HL-60 (cell line): ENCODE measurements around the gene DNAJC30.

ENCODE experiments used
- DNase-seq, 2 experiments: peaks; one replicate each; pipeline ENCODE4 v3.0.0-alpha.2; 2010 to 2020; ENCODE audit warnings: low read depth in 1 of 2, low spot score in 1 of 2
- H3K27ac ChIP-seq: fragments of 250-450 bp; sonication (Bioruptor Pico); replicated peaks from 2 replicates; pipeline ENCODE4 v1.5.1; 2020; ENCODE audit warnings: mild to moderate bottlenecking, moderate library complexity
- H3K27me3 ChIP-seq: fragments of 250-450 bp; sonication (Bioruptor Pico); 2 replicates; pipeline ENCODE4 v1.5.1; 2021; ENCODE audit warnings: mild to moderate bottlenecking, moderate library complexity; ENCODE audit not compliant: insufficient read depth, poor library complexity, severe bottlenecking
- H3K4me3 ChIP-seq: replicated peaks from 2 replicates; pipeline ENCODE4 v1.5.1; 2011; ENCODE audit warnings: mild to moderate bottlenecking, control low read depth, low read length; ENCODE audit not compliant: insufficient read depth
- CTCF ChIP-seq: IDR thresholded peaks from one replicate; pipeline ENCODE4 v1.5.1; 2011; ENCODE audit warnings: low read length, control low read depth, inconsistent platforms; ENCODE audit not compliant: insufficient read depth
- GABPA ChIP-seq: IDR thresholded peaks from 2 replicates; pipeline ENCODE4 v1.6.1; 2012; ENCODE audit warnings: low read depth
- POLR2AphosphoS5 ChIP-seq: IDR thresholded peaks from 2 replicates; pipeline ENCODE4 v1.6.1; 2012; ENCODE audit warnings: low read depth
- REST ChIP-seq: IDR thresholded peaks from 2 replicates; pipeline ENCODE4 v1.6.1; 2012; ENCODE audit warnings: low read depth; ENCODE audit not compliant: insufficient replicate concordance
- SPI1 ChIP-seq: IDR thresholded peaks from 2 replicates; pipeline ENCODE4 v1.6.1; 2012; ENCODE audit warnings: low read depth, mild to moderate bottlenecking, borderline replicate concordance

The DNAJC30 gene

GRCh38 chr7:73719806-73720169 lies 36.5 kb upstream of the DNAJC30 start:
- Histone ChIP-seq H3K4me3 (peak overlapping the region; percentile 41), H3K27ac (no peak overlapping the region), H3K27me3 (no peaks in the 10 kb centered on the region)
- no peak for TF ChIP-seq SPI1
- peak in 1 of 2 experiments; percentile 31 for DNase-seq

GRCh38 chr7:73718905-73719805 lies 35.9 kb upstream of the DNAJC30 start, which contains the start of gene STX1A:
TSS of gene STX1A (minus strand) at chr7:73719669. CDS start at chr7:73719631, 38 bp downstream.
- peak in 1 of 2 experiments; percentile 42 for DNase-seq
- H3K27ac ChIP-seq, result no peak within 1 kb of the TSS
- peak within 1 kb of the TSS; percentile 64 for H3K4me3 ChIP-seq
- H3K27me3 ChIP-seq, result no peaks in the 10 kb centered on the region
- TF ChIP-seq SPI1 (no peak), POLR2AphosphoS5 (no peak), REST (no peak), CTCF (no peak)

GRCh38 chr7:73718438-73718881 lies 35.2 kb upstream of the DNAJC30 start:
- no peak for TF ChIP-seq GABPA
- no peak for TF ChIP-seq REST
- no peak for TF ChIP-seq SPI1
- no peak for TF ChIP-seq CTCF
- TF ChIP-seq POLR2AphosphoS5, result no peak
- H3K27ac ChIP-seq, result no peak overlapping the region
- no peak for DNase-seq
- H3K27me3 ChIP-seq, result no peaks in the 10 kb centered on the region
- peak overlapping the region; percentile 64 for H3K4me3 ChIP-seq

GRCh38 chr7:73717991-73718405 lies 34.7 kb upstream of the DNAJC30 start:
- TF ChIP-seq POLR2AphosphoS5 (peak; percentile 95), CTCF (no peak), REST (no peak), SPI1 (peak; percentile 61; the same call in 1 of the 2 replicates), GABPA (0 out of 2 replicates have a peak, but pooled peaks have one; percentile 26)
- Histone ChIP-seq H3K27me3 (peaks cover under 1% of the 10 kb centered on the region), H3K4me3 (peak overlapping the region; percentile 64; the same call in 1 of the 2 replicates), H3K27ac (no peak overlapping the region; the same call in 1 of the 2 replicates)
- DNase-seq, result peak in 1 of 2 experiments; percentile 92
